Stimulated activated CD8-positive, alpha-beta memory T cell treated with anti-CD3 and anti-CD28 coated beads, Interleukin-7, amount 100 ng/mL, for 48 hours (primary cell): Measurements from ENCODE around the gene SERPINB5.
A peak's percentile ranks its signal among the peaks of the same experiment; 100 is the strongest.

Experiments used
- DNase-seq, 2 donors: peaks; one replicate each; pipeline ENCODE4 v3.0.0-alpha.2; 2020; ENCODE audit warnings: low read depth in 1 of 2; ENCODE audit errors: extremely low read depth in 1 of 2

SERPINB5 gene

GRCh38 chr18:63468575-63468974, 8.2 kb upstream of the SERPINB5 start:
- no peak for DNase-seq

- DNase-seq: no peak
These were observed 6.0 kb upstream of the SERPINB5 start for GRCh38 chr18:63470751-63471150.

- DNase-seq: no peak
These were observed 4.4 kb upstream of the SERPINB5 start for GRCh38 chr18:63472380-63472779.

DNA sequence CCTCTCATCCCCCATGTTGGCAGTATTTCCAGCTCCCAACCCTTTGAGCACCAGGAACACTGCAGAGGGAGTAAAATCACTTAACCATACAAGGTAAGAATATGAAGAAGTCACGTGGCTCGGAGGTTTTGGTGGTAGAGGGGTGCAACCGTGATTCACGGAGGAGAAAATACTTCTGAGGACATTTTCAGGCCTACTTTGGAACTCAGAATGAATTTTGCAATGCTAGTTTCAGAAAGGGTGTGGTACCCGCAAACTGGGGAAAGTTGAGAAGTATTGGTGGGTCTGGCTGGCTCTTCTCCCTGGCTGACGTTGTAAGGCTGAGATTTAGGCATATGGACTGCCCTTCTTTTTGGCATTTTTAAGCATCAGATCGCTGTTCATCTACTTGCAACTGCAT, 442 bp downstream of the SERPINB5 start:
- DNase-seq: no peak

- no peak for DNase-seq
These were observed 1.2 kb downstream of the SERPINB5 start for GRCh38 chr18:63477968-63478367.

DNA sequence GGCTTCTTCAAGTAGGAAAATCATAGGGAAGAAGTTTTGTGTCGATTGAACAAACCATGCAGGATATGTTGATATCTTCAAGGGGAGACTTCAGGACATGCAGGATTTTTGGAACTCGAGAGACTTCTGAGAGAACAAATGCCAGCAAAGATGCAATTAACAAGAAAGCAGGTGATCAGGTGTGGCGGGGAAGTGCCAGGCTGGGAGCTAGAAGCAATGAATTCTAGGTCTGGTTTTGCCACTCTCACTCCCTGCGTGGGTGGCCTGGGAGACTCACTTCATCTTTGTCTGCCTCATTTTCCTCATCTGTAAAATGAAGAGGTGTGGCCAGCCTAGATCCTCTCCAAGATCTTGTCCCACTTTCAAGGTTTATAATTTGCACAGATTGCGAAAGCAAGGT, 3.1 kb downstream of the SERPINB5 start:
- no peak for DNase-seq

DNA sequence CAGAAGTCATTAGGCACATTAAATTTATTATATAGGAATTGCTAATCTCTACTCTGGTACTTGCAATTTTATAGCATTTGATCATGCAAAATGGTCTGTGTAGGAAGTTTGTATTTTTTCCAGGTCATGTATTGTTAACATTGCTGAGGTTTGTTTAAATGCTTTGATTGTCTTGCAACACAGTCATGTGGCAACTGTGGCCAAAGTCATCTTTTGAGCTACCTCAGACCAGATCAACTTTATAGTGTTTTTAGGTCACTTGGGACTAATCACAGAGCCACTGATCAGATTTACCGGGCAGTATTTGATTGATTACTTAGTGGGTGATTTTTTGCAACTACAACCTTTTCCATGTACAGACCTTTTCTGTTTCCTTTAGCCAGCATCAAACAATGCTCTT, 3.7 kb downstream of the SERPINB5 start:
- no peak for DNase-seq

DNA sequence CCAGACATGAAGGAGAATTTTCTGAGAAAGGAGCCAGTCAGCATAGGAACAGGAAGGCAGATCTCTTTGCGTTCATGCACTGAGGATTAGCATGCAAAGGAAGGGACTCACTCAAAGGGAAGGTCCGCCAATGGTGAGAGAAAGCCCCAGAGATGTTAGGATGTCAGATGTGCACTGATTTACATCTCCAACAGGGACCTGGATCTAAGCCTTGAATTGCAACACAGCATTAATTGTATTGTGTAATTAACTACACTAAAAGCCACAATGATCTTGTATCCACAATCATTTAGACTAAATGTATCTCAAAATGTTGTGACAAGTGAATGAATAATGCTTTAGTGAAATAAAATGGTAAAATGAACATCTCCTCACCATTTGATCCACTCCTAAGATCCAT, 4.2 kb downstream of the SERPINB5 start:
- no peak for DNase-seq

GRCh38 chr18:63487676-63488075, 10.9 kb downstream of the SERPINB5 start:
- no peak for DNase-seq

DNA sequence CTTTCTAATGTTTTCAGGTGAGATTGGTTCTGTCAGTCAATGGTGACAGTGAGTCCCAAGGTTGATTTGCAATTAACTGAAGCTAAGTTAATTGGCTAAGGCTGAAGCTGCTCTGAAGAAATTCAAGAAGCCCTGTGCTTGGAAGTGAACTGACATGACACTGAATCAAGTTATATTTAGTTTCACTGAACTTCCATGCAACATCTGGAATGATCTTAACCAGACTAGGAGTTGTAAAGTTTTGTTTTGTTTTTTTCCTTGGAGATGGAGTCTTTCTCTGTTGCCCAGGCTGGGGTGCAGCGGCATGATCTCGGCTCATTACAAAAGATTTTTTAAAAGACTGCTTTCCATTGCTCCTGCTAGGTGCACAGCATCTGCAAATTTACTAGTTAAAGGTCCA, 11.4 kb downstream of the SERPINB5 start:
- DNase-seq: no peak

DNA sequence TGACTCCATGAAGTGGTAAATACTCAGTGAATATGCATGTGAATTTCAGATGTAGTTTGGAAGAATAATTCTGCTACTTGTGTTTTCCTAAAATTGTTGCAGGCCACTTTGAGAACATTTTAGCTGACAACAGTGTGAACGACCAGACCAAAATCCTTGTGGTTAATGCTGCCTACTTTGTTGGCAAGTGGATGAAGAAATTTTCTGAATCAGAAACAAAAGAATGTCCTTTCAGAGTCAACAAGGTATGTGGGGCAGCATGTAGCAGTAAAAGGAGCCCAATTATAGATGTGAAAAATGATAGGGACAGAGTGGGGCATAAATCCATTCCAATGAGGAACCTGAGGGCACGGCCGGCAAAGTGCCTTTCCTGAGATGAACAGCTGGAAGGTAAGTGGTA, 16.1 kb downstream of the SERPINB5 start:
- no peak for DNase-seq

- DNase-seq: no peak
These were observed 18.9 kb downstream of the SERPINB5 start for GRCh38 chr18:63495675-63496074.

DNA sequence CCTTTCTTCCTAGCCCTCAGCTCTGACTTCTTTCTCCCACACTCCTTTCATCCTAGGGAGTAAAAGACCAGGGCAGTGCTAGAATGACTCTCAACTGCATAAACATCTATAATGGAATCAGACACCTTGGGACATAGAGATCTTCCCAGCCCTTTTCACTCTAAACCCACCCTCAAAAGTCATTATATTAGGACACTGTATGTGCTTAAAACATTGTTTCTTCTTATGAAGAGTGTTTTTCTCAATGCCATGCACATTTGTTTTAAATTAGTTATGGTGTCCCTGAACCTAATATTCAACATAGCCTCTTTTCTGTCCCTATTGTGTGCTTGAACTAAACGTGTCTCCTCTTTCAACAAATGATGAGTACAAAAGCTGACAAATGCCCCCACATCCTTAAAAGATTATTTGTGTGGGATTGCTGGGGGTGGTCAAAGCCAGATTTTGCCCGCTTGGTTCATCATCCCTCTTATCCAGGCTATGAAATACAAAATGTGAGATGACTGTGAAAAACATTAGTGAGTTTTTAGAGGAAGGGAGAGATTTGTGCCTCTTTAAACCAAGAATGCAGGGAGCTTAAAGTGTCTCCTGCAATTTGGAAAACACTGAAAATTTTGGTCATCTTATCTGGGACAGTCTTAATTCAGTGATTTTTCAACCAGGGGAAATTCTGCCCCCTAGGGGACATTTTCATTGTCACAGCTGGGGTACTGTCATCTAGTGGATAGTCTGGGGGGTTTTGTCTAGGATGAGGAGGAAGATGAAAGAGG, 29.0 kb downstream of the SERPINB5 start:
- DNase-seq: peak in 1 of 2 donors; percentile 13

GRCh38 chr18:63506336-63506646, 29.5 kb downstream of the SERPINB5 start:
- no peak for DNase-seq

- DNase-seq: no peak
These were observed 31.8 kb downstream of the SERPINB5 start for GRCh38 chr18:63508596-63508995.

DNA sequence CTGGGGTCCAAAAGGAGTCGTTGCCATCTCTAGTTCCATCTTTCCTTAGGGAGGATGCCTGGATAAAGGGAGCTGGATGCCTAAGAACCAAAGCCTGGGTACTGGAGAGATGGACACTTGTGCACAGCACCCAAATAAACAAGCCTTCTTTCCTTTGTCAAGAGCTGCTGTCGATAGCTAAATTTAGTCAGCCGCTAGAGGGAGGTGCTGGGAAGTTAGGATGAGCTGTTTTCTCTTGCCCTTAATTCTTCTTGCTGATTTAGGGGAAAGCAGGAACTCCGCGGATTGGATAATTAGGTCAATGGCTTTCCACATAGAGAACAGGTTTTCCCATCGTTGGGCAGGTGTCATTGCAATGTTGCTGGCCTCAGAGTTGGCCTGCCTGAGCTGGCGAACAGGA, 34.5 kb downstream of the SERPINB5 start:
- no peak for DNase-seq

- no peak for DNase-seq
These were observed 37.6 kb downstream of the SERPINB5 start for GRCh38 chr18:63514326-63514725.

DNA sequence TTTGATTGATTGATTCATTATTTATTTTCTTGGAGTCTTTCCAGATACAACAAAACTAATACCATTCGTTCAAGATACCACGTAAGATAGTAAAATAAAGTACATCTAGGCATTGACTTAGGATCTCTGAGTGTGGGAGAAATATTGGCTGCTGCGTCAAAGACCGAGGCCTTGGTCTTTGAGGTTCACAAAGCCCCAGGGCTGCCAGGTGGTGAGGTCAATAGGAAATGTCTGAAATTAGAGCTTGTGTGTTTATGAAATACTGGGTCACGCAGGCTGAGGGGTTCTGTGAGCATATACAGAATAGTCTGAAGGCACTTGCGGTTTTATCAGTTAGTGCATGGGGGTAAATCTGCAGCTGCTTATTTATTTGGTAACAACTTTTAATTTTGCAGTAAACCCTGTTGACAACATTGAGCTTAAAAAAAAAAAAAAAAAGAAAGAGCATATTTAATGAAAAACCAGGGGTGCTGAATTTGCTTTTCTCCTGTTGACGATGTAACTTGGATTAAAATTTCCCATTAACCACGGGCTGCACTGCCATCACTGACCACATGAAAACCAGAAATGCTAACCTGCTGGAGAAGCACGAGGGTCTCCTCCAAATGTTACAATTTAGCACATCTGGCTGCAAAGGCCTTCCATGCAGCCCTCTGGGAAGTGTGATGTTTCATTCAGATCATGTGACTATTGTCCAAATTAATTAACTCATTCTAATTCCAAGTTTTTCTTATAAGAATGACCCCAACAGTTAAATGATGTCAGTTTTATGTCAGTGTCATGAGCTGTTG, 38.3 kb downstream of the SERPINB5 start:
- DNase-seq: no peak

GRCh38 chr18:63515801-63516200, 39.0 kb downstream of the SERPINB5 start:
- no peak for DNase-seq

GRCh38 chr18:63518178-63519012, 41.6 kb downstream of the SERPINB5 start:
- DNase-seq: peak in 1 of 2 donors; percentile 23

DNA sequence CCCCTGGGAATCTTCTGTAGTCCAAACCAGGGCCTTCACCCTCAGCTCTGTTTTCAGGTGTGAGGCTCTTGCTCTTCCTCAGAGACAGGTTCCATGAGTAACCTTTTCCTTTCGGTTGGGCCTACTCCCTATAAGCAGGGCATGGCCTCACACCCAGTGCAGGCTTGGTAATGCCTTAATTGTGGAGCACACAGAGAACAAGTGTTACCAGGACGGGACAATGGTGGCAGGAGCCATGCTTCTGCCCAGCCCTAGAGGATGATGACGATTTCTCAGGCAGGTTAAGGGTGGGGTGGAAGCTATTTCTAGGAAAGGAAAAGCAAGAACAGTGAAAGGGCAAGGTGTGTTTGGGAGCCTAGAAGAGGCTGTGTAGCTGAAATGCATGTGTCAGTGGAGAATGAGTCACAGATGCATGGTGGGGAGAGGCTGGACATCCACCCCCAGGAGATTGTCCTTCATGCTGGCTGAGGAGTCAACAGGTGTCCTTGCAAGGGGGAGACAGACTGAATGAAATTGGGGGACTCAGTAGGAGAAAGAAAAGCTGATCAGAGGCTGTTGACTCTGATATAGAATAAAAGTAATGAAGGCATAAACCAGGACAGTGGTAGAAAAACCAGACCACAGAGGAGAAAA, 43.4 kb downstream of the SERPINB5 start:
- no peak for DNase-seq
